Spleen (tissue), 11 donors: ENCODE data around the gene CAMSAP2. TPM values are rescaled to one million over a fixed set of nuclear protein-coding genes. Genes with fewer than 3 reads are reported as not detected.
"Not testable (repeated sequence)": the region's sequence is repeated elsewhere in the genome, so short reads cannot be mapped to it uniquely, and the experiment has no call there.

Source experiments
- DNase-seq: peaks from one replicate; pipeline ENCODE4 v3.0.0-alpha.2; 2020
- H3K27ac ChIP-seq, 8 donors: fragments of 200-600 bp; sonication (generic) in 7 of 8; 1 replicate in 4 of 8; 2 replicates in 4 of 8; pipeline versions ENCODE4 v1.5.0 to v1.8.0; 2016 to 2021; ENCODE audit warnings: inconsistent platforms in 4 of 8, mild to moderate bottlenecking in 4 of 8, moderate library complexity in 1 of 8
- H3K27me3 ChIP-seq, 7 donors: fragments of 200-600 bp; sonication (generic) in 6 of 7; replicated peaks in 1 of 7; 1 replicate in 4 of 7; 2 replicates in 3 of 7; pipeline versions ENCODE4 v1.5.0 to v1.8.0; 2016 to 2021; ENCODE audit warnings: inconsistent platforms in 3 of 7, mild to moderate bottlenecking in 1 of 7
- H3K36me3 ChIP-seq, 6 donors: fragments of 200-600 bp; sonication (generic) in 5 of 6; 1 replicate in 4 of 6; 2 replicates in 2 of 6; pipeline versions ENCODE4 v1.5.0 to v1.8.0; 2016 to 2021; ENCODE audit warnings: inconsistent platforms in 2 of 6
- H3K4me1 ChIP-seq, 6 donors: fragments of 200-600 bp; sonication (generic) in 5 of 6; 1 replicate in 3 of 6; 2 replicates in 3 of 6; pipeline versions ENCODE4 v1.5.0 to v1.8.0; 2016 to 2021; ENCODE audit warnings: inconsistent platforms in 3 of 6
- H3K4me3 ChIP-seq, 8 donors: fragments of 200-600 bp; sonication (generic) in 7 of 8; 1 replicate in 4 of 8; 2 replicates in 4 of 8; pipeline versions ENCODE4 v1.5.0 to v1.8.0; 2016 to 2021; ENCODE audit warnings: inconsistent platforms in 4 of 8, mild to moderate bottlenecking in 4 of 8, moderate library complexity in 2 of 8
- H3K9me3 ChIP-seq, 8 donors: fragments of 200-600 bp; sonication (generic) in 7 of 8; 1 replicate in 4 of 8; 2 replicates in 4 of 8; pipeline versions ENCODE4 v1.5.0 to v1.8.0; 2016 to 2021; ENCODE audit warnings: inconsistent platforms in 4 of 8
- POLR2A ChIP-seq, 3 donors: fragments of 450-650 bp; IDR thresholded peaks; one replicate each; pipeline ENCODE4 v1.5.1; 2017; ENCODE audit warnings: antibody characterized with exemption in 3 of 3, mild to moderate bottlenecking in 1 of 3
- POLR2AphosphoS5 ChIP-seq, 3 donors: sonication (generic); formaldehyde crosslinking; IDR thresholded peaks; one replicate each; pipeline ENCODE4 v1.5.1; 2017; ENCODE audit warnings: antibody characterized with exemption in 3 of 3
- WGBS, 5 donors: extraction: QIAGEN DNeasy Blood & Tissue Kit in 3 of 5; methylation state at CpG; one replicate each; pipeline versions ENCODE4 v1.1.5 to v1.1.7; 2013 to 2018; 5-methylcytosine and 5-hydroxymethylcytosine counted together
- intact Hi-C: fragments of 100-400 bp; cut with DNase I; formaldehyde crosslinking; loops from one replicate; pipeline ENCODE4 v1.15.0; 2023; ENCODE audit warnings: low total_unique reads
- polyA plus RNA-seq, 3 donors: library from polyadenylated mRNA; stranded (reverse); fragments of 200-250 nt; gene quantifications; one replicate each; pipeline ENCODE4 v1.2.1, GENCODE V29; 2013
- total RNA-seq, 7 donors: library from RNA; depleted of rRNA in 3 of 7; stranded (reverse); fragments of >200 nt in 3 of 7; fragmentation: NEBNext Ultra II Directional in 4 of 7; extraction: Animal tissue kit (Norgen Biotek cat#: 25700) in 4 of 7; gene quantifications; one replicate each; pipeline versions ENCODE4 v1.1.0 to v1.2.1, GENCODE V29; 2016 to 2021
- TF ChIP-seq, protein P1 (sequence below), 11 experiments: fragments of 200-600 bp in 7 of 11; fragments of 450-650 bp in 4 of 11; sonication (generic) in 4 of 11; IDR thresholded peaks in 8 of 11; conservative IDR thresholded peaks in 3 of 11; 1 replicate in 7 of 11; 2 replicates in 4 of 11; pipeline versions ENCODE4 v1.4.0 to v1.8.0; 2016 to 2021; ENCODE audit warnings: antibody characterized with exemption in 11 of 11, inconsistent platforms in 4 of 11, mild to moderate bottlenecking in 1 of 11
- donor health status: healthy with polysubstance abuse.
- donor health status: DM: no; HTN: no; CAD: no; lungs with moderate emphysema.
- donor health status: DM: no; HTN: no; CAD: no.
- donor health status: Bipolar disorder and iron deficiency.
- donor health status: healthy.
- donor health status: DM: no; HTN: no; CAD: no.
- donor health status: DM: yes; HTN: yes; CAD: no.

Gene CAMSAP2
- total and polyA plus RNA-seq, 10 donors = 2.1 to 24.7 (median 17.2) TPM

DNA sequence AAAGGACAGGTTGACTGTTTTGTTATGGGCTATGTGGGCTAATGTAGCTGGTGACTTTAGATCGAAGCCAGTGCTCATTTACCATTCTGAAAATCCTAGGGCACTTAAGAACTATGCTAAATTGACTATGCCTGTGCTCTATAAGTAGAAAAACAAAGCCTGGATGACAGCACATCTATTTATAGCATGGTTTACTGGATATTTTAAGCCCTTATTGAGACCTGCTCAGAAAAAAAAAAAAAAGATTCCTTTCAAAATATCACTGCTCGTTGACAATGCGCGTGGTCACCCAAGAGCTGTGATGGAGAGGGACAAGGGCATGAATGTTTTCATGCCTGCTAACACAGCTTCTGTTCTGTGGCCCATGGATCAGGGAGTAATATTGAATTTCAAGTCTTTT lies 48.1 kb downstream of the CAMSAP2 start:
- Histone ChIP-seq H3K27ac (no peak overlapping the region), H3K9me3 (peaks cover 0 to 13% (median 8%) of the 10 kb centered on the region in 8 donors), H3K4me3 (no peak overlapping the region), H3K36me3 (peaks cover 0 to 5% (median 0%) of the 10 kb centered on the region in 6 donors), H3K4me1 (no peaks in the 10 kb centered on the region), H3K27me3 (no peaks in the 10 kb centered on the region)
- TF ChIP-seq POLR2A (IDR thresholded peaks at IDR 0.05) (no peak), POLR2AphosphoS5 (IDR thresholded peaks at IDR 0.05) (no peak)
- TF ChIP-seq, protein P1, sequence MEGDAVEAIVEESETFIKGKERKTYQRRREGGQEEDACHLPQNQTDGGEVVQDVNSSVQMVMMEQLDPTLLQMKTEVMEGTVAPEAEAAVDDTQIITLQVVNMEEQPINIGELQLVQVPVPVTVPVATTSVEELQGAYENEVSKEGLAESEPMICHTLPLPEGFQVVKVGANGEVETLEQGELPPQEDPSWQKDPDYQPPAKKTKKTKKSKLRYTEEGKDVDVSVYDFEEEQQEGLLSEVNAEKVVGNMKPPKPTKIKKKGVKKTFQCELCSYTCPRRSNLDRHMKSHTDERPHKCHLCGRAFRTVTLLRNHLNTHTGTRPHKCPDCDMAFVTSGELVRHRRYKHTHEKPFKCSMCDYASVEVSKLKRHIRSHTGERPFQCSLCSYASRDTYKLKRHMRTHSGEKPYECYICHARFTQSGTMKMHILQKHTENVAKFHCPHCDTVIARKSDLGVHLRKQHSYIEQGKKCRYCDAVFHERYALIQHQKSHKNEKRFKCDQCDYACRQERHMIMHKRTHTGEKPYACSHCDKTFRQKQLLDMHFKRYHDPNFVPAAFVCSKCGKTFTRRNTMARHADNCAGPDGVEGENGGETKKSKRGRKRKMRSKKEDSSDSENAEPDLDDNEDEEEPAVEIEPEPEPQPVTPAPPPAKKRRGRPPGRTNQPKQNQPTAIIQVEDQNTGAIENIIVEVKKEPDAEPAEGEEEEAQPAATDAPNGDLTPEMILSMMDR (IDR thresholded peaks at IDR 0.05 in 8 of 11, conservative IDR thresholded peaks at IDR 0.05 in 3 of 11) = no peak
- WGBS, 5 donors = 64 to 95% (median 90%) methylated on average over 4 of the region's 4 CpGs
- intact Hi-C loops = no loop called here
- no peak for DNase-seq

DNA sequence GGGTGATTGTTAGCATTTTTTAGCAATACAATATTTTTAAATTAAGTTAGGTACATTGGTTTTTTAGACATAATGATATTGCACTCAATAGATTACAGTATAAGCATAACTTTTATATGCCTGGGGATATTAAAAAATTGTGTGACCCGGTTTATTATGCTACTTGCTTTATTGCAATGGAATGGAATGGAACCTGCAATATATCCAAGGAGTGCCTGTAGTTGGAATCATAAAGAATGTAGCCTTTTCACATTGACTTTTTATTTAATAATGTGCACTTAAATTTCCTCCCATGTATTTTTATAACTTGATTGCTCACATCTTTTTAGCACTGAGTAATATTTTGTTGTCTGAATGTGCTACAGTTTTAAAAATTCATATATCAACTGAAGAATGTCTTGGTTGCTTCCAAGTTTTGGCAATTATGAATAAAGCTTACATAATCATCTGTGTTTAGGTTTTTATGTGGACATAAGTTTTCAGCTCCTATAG lies 49.2 kb downstream of the CAMSAP2 start:
- Histone ChIP-seq H3K4me1 (no peaks in the 10 kb centered on the region), H3K36me3 (peaks cover 0 to 5% (median 0%) of the 10 kb centered on the region in 6 donors), H3K9me3 (peaks cover 0 to 9% (median 6%) of the 10 kb centered on the region in 8 donors), H3K27ac (no peak overlapping the region), H3K4me3 (no peak overlapping the region), H3K27me3 (no peaks in the 10 kb centered on the region)
- intact Hi-C loops = no loop called here
- WGBS, 5 donors = 78 to 97% (median 91%) methylated on average over 1 of the region's 1 CpG
- TF ChIP-seq POLR2A (IDR thresholded peaks at IDR 0.05) (no peak), POLR2AphosphoS5 (IDR thresholded peaks at IDR 0.05) (no peak)
- TF ChIP-seq, protein P1 (IDR thresholded peaks at IDR 0.05 in 8 of 11, conservative IDR thresholded peaks at IDR 0.05 in 3 of 11) = no peak
- DNase-seq = no peak

DNA sequence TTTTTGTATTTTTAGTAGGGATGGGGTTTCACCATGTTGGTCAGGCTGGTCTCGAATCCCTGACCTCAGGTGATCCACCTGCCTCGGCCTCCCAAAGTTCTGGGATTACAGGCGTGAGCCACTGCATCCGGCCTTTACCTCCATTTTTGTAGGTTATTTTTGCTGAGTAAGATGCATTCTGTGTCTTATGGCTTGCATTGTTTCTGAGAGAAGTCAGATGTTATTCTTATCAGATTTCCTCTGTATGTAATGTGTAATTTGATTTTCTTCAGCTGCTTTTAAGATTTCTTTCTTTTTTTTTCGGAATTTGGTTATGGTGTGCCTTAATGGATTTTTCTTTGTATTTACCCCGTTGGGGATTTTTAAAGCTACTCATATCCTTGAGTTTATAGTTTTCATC lies 52.3 kb downstream of the CAMSAP2 start:
- WGBS, 5 donors = 90 to 95% (median 92%) methylated on average over 6 of the region's 6 CpGs
- DNase-seq, intact Hi-C loops: not testable (repeated sequence)

DNA sequence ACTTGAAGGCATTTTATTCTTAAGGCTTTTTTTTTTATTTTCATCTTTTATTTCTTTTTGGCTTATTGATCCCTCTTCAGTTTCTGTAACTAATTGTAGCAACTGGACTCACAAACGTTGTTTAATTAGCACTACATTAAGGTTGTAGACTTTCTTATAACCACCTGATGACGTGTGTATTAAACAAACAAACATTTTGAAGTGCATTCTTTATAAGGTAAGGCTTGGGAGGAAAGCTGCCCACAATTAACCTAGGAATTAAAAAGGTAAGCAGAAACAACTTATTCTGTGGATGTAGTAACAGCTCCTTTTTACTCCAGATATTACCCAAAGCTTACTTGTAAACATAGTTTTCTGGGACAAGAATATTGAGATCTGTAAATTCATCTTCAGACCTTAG lies 55.0 kb downstream of the CAMSAP2 start:
- H3K27ac ChIP-seq = no peak overlapping the region
- TF ChIP-seq, protein P1 (IDR thresholded peaks at IDR 0.05 in 8 of 11, conservative IDR thresholded peaks at IDR 0.05 in 3 of 11) = no peak
- TF ChIP-seq POLR2A (IDR thresholded peaks at IDR 0.05) (no peak), POLR2AphosphoS5 (IDR thresholded peaks at IDR 0.05) (no peak)
- no peak overlapping the region for H3K4me3 ChIP-seq
- no peaks in the 10 kb centered on the region for H3K9me3 ChIP-seq
- H3K36me3 ChIP-seq = no peaks in the 10 kb centered on the region
- intact Hi-C loops = no loop called here
- DNase-seq = no peak
- no peaks in the 10 kb centered on the region for H3K4me1 ChIP-seq
- WGBS, 5 donors = 76 to 88% (median 79%) methylated on average over 2 of the region's 2 CpGs
- no peaks in the 10 kb centered on the region for H3K27me3 ChIP-seq

More for the DNA sequence above, 52.3 kb downstream of the CAMSAP2 start:
- H3K36me3 ChIP-seq, H3K27ac ChIP-seq, H3K9me3 ChIP-seq, H3K27me3 ChIP-seq, H3K4me3 ChIP-seq, H3K4me1 ChIP-seq: not testable (repeated sequence)
